HuH-7 (cell line): ENCODE measurements around the gene ARVCF.
A peak's percentile ranks its signal among the peaks of the same experiment; 100 is the strongest.

Source experiments
- DNase-seq: peaks from one replicate; pipeline ENCODE4 v3.0.0; 2011; ENCODE audit warnings: low spot score

ARVCF gene

DNA sequence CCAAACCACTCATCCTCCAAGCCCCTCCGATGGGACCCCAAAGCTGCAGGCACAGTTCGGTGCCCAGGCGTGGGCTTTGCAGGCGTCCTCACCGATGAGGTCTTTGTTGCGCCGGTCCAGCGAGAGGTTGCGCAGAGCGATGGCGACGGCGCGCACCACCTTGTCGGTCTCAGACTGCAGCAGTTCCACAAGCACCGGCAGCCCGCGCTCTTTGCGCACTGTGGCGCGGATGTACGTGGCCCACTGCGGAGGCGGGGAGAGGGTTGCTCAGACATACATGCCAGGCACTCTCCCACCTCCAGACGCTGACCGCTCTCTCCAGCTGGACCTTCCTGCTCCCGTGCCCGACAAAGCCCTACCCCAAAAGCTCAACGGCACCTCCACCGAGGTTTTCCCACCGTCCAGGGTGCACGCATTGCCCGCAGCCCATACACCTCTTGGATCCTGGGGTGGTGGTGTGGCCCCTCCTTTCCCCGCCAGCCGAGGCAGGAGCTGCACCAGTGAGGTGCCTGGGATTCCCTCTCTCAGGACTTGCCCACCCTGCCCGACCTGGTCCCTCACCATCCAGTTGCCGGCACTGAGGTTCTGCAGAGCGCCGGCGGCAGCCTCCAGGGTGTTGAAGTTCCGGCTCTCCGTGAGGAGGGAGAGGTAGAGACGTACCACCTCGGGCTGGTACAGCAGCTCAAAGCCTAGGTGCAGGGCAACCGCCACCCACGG lies 42.9 kb downstream of the ARVCF start:
- DNase-seq: no peak

DNA sequence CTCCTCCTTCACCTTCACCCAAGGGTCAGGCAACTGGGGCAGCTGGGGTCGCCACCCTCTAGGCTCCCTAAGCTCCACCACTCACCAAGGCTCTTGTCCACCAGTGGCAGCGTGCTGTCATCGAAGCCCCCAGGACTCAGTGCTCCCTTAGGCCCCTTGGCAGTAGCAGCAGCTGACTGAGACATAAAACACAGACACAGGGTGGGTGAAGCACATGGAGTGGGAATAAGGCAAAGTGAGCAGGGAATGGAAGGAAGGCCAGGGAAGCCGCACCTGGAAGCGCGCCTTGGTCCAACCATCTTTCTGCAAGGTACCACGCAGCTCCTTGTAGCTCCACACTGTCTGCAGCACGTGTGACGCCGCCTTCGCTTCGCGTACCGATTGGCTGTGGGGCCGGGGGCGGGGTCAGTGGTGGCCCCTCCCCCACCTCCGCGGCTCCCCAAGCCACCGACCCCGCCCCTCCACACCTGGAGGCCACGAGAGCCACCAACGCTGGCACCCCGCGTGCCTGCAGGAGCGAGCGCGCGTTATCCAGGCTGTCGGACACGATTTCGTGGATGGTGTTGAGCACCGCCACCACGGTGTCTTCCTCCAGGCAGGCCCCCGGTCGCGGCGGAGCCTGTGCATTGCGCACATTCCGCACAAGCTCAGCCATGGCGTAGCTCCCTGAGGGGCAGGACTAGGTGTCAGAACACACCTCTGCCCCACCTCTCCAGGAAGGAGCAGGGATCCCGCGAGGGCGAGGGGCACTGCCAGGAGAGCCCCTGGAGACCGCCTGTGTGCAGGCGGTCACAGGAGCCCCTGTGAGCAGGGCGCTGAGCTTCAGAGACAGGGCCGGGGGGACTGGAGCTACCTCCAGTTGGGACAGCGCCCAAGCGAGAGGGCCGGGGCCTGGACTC lies 43.7 kb downstream of the ARVCF start:
- DNase-seq: no peak

DNA sequence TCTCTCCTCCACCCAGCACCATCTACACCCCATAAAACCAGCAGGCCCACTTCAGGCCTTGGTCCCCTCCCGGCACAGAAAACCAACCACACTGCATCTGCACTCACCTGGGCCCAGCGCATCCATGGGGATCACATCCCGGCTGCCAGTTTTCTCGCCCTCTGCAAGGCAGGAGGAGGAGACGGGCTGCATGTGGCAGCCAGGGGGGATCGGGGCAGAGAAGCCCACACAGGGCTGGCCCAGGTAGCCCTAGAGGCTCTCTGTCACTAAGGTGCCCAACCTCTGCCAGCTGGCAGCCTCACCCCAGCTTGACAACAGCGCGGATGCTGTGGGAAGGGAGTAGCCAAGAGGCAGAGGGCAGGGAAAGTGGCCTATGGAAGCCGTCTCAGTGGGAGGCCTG lies 44.4 kb downstream of the ARVCF start:
- DNase-seq: no peak

DNA sequence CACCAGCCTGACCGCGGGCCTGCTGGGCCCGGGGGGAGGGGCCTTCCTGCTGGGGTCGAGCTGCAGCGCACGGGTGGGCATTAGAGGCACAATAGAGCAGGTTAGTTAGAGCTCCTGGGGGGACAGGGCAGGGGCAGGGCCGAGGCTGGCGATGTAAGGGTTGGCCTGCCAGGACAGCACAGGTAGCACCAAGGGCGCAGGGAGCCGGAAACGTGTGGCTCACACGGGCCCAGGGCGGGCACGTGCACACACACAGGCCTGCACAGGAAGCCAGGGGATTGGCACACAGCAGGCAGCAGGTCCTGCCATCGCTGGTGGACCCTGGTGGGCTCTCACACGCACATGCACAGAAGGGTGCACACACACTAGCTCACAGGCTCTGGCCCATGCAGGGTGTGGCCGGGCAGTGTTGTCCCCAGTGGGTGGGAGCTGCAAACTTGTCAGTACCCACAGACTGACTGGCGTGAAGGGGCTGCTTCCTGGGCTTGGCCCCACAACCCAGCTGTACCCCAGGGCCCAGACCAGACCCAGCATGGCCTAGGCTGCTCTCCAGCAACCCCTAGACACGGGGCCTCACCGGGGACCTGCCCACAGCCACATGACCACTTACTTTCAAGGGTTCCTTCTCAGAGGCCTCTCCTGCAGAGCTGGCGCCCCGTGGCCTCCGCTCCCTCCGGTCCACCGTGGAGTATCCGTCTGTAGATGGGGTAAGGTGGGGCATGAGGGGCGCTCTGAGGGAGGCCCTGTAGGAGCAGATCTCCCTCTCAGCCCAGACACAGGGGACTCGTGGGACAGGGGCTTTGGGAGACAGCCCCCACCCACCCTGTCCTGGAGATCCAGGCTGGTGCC lies 45.1 kb downstream of the ARVCF start:
- DNase-seq: no peak

DNA sequence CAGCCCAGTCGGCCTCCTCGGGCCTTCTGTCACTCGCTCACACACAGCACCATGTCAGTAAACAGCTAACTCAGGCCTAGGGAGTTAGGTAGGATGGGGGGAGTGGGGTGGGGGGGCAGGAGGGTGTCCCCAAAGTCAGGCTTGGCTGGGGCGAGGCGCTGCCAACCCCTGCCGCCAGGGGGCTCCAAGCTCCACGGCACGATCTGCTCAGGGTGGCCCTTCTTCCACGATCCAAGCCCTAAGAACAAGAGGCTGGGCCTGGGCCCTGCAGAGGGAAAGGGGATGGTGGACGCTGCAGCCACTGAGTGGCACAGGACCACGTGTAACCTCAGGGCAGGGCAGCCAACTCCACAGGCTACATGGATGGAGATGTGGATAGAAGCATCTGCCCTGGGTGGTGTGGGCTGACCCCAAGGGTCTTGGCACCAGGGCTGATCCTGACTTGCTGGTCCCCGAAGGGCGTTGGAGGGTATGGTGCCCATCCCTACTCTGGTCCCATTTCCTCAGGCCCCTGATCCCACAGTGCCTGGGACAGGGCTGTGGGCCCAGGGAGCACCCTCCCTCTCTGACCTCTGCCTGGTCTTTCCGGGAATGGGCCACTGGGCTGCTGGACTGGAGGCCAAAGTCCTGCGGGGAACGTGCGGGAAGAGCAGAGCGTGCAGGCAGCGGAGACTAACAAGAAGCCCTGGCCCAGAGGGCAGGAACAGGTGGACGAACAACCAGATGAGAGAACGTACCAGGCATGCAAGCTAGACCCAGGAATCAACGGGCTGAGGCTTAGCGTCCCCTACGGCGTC lies 45.9 kb downstream of the ARVCF start:
- DNase-seq: peak; percentile 96

DNA sequence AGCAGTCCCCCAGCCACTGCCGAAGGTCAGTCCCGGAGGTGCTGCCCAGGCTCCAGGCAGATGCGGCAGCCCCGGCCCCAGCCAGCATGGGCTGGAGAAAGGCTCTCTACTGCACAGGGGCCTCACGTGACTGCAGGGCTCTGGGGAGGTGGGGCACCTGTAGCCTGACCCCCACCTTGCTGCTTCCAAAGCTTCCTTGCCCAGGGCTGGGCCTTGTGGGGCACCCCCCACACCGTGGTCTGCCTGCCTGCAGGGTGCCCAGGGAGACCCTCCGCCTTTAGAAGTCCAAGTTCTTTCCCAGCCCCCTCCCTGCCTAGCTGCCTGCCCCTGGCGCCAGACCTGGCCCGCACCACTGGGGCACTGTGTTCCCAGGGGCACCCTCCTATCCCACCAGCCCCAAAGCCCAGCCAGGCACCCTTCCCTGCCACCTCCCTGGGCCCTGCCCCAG lies 46.6 kb downstream of the ARVCF start:
- DNase-seq: no peak

DNA sequence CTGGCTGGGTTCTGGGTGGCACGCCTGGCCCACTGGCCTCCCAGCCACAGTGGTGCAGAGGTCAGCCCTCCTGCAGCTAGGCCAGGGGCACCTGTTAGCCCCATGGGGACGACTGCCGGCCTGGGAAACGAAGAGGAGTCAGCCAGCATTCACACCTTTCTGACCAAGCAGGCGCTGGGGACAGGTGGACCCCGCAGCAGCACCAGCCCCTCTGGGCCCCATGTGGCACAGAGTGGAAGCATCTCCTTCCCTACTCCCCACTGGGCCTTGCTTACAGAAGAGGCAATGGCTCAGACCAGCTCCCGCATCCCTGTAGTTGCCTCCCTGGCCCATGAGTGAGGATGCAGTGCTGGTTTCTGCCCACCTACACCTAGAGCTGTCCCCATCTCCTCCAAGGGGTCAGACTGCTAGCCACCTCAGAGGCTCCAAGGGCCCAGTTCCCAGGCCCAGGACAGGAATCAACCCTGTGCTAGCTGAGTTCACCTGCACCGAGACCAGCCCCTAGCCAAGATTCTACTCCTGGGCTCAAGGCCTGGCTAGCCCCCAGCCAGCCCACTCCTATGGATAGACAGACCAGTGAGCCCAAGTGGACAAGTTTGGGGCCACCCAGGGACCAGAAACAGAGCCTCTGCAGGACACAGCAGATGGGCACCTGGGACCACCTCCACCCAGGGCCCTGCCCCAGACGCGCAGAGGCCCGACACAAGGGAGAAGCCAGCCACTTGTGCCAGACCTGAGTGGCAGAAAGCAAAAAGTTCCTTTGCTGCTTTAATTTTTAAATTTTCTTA lies 47.3 kb downstream of the ARVCF start:
- no peak for DNase-seq

DNA sequence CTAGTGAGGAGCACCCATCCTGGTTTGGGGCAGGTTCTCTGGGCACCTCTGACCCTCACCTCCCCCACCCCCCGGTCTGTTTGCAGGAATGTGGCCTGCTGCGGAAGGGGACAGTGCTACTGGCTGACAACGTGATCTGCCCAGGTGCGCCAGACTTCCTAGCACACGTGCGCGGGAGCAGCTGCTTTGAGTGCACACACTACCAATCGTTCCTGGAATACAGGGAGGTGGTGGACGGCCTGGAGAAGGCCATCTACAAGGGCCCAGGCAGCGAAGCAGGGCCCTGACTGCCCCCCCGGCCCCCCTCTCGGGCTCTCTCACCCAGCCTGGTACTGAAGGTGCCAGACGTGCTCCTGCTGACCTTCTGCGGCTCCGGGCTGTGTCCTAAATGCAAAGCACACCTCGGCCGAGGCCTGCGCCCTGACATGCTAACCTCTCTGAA lies 48.2 kb downstream of the ARVCF start:
- no peak for DNase-seq

DNA sequence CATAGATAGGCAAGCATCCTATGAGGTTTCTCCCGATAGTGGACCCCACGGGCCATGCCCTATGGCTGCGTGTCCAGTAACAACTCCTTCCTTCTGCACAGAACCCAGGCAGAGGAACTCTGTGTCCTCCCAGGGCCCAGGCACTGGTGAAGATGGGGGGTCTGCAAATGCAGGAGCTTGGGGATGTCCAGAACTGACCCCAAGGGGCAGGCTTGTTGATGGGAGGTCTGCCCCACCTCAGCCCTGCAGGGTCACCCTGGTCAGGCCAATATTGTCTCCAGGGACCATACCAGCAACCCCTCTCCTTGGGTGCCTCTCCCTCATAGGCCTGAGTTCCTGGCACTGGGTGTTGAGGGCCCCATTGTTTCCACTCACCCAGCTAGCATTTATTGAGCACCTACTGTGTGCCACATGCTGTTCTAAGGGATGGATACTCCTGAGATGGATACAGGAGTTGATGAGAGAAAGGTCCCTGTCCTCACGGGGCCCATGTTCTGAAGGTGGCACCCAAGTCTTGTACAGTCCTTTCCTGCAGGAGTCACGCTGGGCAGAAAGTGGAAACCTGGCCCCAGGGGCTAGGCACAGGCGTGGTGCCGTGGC lies 48.7 kb downstream of the ARVCF start:
- no peak for DNase-seq

DNA sequence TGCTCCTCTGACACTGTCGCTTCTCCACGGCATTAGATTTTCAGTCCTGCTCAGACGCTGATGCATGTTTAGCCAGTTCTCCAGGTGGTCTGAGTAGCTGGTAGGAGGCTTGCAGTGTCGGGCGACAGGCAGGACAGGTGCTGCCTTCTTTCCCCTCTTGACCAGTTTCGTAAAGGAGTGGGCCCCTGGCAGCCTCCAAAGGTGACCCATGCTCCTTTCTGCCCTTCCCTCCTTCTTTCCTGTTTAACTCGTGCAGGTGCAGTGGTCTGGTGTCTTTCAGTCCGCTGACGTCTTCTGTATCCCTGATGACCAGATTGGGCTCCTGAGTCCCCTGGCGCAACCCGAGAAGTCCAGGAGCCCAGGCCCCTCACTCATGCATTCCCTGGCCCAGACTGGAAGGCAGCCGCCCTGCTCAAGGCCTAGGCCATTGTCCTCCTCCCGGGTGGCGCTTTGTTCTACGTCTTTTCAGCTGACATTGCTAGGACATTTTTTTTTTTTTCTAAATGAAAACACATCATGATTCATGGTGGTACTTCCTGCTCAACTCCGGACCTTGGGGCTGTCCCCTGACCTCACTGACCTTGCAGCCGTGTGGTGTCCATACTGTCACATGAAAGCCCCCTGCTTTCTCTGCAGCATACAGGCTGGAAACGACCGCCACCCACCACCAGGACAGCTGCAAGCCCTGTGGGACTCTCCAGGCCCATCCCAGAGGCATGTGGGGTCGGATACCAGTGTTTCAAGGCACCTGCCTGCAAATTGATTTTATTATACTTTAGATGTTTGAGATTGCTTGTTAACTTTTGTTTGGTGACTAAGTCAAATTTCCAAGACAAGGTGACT lies 49.5 kb downstream of the ARVCF start:
- no peak for DNase-seq

DNA sequence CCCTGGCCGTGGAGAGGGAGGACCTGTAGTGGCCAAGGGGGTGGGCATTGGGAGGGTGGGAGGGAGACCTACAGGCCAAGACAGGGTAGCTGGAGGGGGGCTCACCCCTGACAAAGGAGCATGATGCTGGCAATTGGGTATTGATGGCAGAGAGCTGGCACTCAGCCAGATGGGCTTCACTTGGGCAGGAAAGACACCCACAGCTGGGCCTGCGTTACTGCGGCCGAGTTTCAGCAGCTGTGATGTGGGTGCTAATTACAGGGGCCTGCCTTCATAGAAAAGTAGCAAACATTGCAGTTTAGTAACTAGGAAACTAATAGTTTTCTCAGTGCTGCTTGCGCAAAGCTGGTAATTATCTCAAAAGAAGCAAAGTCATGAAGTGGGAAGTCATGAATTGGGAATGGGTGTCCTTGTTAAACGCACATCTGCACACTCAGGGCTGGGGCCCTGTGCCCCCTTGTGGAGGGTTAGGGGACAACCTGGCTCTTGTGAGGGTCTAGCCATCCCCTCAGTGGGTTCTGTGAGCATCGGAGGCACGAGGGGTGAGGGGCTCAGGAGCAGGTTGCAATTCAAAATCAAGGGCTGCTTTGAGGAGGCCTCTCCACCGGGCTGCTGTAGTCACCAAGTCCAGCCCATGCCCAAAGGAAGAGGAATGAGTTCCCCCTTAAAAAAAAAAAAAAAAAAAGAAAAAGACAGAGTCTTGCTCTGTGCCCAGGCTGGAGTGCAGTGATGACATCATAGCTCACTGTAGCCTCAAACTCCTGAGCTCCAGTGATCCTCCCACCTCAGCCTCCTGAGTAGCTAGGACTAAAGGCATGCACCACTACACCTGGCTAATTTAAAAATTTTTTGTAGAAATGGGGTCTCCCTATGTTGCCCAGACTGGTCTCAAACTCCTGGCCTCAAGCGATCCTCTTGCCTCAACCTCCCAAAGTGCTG lies 50.6 kb downstream of the ARVCF start:
- DNase-seq: peak; percentile 66

DNA sequence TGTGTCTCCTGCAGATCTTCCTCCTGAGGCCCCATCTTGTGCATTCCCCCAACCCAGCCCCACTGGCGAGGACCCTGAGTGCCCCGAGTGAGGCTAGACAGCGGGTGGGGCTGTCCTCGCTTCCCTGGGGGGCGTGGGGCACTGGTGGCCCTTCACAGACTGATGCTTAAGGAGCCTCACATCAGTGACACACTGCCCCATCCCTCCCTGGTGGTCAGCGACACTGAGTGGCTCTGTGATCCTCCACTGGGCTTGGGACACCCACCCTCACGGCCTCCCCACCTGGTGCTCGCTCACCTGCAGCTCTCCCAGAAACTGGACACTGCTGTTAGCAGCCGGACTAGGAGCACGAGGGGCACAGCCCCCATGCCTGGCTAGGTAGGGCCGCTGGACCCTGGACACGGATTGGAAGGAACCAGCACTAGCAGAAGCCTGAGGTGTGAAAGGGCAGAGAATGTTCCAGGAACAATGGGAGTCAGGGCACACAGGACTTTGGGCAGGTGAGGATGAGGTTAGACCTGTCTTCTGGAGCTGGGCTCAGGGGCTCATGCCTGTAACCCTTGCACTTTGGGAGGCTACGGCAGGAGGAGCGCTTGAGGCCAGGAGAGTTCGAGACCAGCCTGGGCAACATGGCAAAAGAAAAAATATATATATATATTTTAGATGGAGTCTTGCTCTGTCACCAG lies 51.8 kb downstream of the ARVCF start:
- no peak for DNase-seq

DNA sequence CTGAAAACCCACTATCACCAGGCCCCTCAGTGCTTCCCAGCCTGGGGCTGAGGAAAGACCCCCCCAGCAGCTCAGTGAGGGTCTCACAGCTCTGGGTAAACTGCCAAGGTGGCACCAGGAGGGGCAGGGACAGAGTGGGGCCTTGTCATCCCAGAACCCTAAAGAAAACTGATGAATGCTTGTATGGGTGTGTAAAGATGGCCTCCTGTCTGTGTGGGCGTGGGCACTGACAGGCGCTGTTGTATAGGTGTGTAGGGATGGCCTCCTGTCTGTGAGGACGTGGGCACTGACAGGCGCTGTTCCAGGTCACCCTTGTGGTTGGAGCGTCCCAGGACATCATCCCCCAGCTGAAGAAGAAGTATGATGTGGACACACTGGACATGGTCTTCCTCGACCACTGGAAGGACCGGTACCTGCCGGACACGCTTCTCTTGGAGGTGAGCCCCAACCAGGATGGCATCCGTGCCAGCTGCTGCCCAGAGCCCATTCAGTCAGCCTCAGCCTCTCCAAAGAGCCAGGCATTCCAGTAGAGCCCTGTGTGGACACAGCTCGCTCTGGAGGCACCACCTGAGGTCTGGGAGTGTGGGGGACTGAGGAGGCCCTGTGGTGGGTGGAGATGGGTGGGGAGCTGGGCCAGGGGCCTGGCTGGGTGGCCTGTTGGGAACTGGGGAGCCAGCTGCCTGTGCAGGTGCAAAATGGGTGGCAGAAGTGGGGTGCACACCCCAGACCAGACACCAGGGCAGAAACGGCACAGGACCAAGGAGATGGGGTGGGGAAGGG lies 52.6 kb downstream of the ARVCF start:
- no peak for DNase-seq

DNA sequence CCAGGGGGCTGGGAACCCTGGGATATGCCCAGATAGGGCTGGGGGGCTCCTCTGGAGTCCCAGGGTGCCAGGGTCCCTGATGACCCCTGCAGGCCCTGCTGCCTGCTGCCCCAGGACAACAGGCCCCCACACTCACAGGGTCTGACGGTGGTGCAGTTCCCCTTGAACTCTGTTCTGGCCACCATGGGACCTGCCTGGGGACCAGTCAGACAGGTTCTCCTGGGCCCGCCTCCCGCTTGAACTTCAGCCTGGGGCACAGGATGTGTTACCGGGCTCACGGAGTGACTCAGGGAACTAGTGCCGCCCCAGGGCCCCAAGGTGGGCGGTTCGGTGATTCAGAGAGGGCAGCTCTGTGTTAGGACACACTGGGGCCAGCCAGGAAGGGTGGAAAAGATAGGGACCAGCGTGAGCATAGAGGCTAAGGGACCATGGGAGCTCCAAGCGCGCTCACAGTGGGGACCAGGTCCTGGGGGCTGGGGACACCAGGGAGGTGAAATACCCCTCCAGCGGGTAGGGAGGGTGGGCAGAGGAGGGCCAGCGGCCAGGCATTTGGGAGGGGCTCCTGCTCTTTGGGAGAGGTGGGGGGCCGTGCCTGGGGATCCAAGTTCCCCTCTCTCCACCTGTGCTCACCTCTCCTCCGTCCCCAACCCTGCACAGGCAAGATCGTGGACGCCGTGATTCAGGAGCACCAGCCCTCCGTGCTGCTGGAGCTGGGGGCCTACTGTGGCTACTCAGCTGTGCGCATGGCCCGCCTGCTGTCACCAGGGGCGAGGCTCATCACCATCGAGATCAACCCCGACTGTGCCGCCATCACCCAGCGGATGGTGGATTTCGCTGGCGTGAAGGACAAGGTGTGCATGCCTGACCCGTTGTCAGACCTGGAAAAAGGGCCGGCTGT lies 53.5 kb downstream of the ARVCF start:
- DNase-seq: no peak

DNA sequence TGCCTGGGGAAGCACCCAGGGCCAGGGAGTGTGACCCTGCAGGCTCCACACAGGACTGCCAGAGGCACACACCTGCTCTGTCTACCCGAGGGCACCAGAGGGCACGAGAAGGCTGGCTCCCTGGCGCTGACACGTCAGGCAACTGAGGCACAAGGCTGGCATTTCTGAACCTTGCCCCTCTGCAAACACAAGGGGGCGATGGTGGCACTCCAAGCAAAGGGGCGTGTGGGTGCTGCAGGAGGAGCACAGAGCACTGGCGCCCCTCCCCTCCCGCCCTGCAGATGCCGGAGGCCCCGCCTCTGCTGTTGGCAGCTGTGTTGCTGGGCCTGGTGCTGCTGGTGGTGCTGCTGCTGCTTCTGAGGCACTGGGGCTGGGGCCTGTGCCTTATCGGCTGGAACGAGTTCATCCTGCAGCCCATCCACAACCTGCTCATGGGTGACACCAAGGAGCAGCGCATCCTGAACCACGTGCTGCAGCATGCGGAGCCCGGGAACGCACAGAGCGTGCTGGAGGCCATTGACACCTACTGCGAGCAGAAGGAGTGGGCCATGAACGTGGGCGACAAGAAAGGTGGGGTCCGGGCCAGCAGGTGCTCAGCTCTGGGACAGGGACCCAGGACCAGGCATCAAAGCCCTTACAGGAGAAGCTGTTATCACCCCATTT lies 54.2 kb downstream of the ARVCF start:
- peak; percentile 65 for DNase-seq
